ENCODE results near the gene FGB. TPM values are rescaled to one million over a fixed set of nuclear protein-coding genes. Genes with fewer than 3 reads are reported as not detected.
A peak's percentile ranks its signal among the peaks of the same experiment; 100 is the strongest.
"Not testable (repeated sequence)": the region's sequence is repeated elsewhere in the genome, so short reads cannot be mapped to it uniquely, and the experiment has no call there.

The FGB gene
- total RNA-seq, 1 experiment from 2014 or later = 29.4 TPM

DNA sequence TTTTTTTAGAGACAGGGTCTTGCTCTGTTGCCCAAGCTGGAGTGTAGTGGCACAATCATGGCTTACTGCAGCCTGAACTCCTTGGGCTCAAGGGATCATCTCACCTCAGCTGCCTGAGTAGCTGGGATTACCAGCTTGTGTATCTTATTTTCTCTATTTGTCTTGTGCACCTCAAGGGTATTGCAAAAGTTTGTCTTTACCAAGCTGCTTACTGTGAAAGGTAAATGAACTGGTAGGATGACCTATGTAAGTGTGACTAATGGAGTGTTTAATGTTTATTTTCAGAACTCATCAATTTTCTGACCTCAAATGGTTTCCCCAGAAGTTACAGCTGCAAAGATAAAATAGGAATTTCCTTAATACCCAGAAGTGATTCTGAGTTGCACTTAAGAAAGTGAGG is 33.0 kb downstream of the FGB start:
- BruUV-seq (replicated peaks) = no TSS peak
- H3K27me3 ChIP-seq (replicated peaks; ENCODE audit: control insufficient read depth, insufficient read depth, low read length) = no peaks in the 10 kb centered on the region
- no peaks in the 10 kb centered on the region for H3K36me3 ChIP-seq (ENCODE audit: control insufficient read depth, insufficient read depth, low read length)
- H3K9me3 Mint-ChIP-seq (ENCODE audit: unreplicated experiment) = peaks cover 11% of the 10 kb centered on the region
- CTCF ChIA-PET = interaction anchor here (1.1 to 2.7 kb wide), 3 partner anchors 22 to 179 kb away, joined by 3 to 33 read pairs (median 16); no protein-coding TSS in a partner anchor
- no peaks in the 10 kb centered on the region for H3K27me3 Mint-ChIP-seq (ENCODE audit: insufficient read depth, unreplicated experiment)
- no peak overlapping the region for H3K4me3 Mint-ChIP-seq (ENCODE audit: unreplicated experiment)
- TF ChIP-seq, protein P1, sequence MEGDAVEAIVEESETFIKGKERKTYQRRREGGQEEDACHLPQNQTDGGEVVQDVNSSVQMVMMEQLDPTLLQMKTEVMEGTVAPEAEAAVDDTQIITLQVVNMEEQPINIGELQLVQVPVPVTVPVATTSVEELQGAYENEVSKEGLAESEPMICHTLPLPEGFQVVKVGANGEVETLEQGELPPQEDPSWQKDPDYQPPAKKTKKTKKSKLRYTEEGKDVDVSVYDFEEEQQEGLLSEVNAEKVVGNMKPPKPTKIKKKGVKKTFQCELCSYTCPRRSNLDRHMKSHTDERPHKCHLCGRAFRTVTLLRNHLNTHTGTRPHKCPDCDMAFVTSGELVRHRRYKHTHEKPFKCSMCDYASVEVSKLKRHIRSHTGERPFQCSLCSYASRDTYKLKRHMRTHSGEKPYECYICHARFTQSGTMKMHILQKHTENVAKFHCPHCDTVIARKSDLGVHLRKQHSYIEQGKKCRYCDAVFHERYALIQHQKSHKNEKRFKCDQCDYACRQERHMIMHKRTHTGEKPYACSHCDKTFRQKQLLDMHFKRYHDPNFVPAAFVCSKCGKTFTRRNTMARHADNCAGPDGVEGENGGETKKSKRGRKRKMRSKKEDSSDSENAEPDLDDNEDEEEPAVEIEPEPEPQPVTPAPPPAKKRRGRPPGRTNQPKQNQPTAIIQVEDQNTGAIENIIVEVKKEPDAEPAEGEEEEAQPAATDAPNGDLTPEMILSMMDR (IDR thresholded peaks at IDR 0.05; ENCODE audit: insufficient read depth in 1 of 2, low read depth in 1 of 2, low read length in 1 of 2, severe bottlenecking in 1 of 2, unreplicated experiment in 1 of 2) = no peak
- peaks cover 57% of the 10 kb centered on the region for H3K4me1 Mint-ChIP-seq (ENCODE audit: low read depth, unreplicated experiment)
- DNase-seq = peak; percentile 70 to 79
- H3K4me1 ChIP-seq = peaks cover 45% of the 10 kb centered on the region
- POLR2A ChIA-PET = interaction anchor here (1.1 kb wide), 1 partner anchor 22 kb away, joined by 3 read pairs; no protein-coding TSS in a partner anchor
- H3K27ac Mint-ChIP-seq (ENCODE audit: unreplicated experiment) = no peak overlapping the region
- no peaks in the 10 kb centered on the region for H3K9me3 ChIP-seq
- intact Hi-C loops (cut with micrococcal nuclease; ENCODE audit: unreplicated experiment) = no loop called here
- no peaks in the 10 kb centered on the region for H3K36me3 Mint-ChIP-seq (ENCODE audit: insufficient read depth, unreplicated experiment)
- no peak overlapping the region for H3K4me3 ChIP-seq (ENCODE audit: low read depth, low read length)

DNA sequence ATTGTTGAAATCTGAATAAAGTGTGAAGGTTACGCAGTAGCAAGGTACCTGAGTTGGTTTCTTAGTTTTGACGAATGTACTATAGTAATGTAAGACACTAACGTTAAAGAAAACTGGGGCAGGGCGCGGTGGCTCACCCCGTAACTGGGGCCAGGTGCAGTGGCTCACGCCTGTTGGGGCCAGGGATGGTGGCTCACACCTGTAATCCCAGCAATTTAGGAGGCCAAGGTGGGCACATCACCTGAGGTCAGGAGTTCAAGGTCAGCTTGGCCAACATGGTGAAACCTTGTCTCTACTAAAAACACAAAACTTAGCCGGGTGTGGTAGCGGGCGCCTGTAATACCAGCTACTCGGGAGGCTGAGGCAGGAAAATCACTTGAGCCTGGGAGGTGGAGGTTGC is 34.5 kb downstream of the FGB start:
- H3K36me3 ChIP-seq (ENCODE audit: control insufficient read depth, insufficient read depth, low read length); intact Hi-C loops (cut with micrococcal nuclease; ENCODE audit: unreplicated experiment); DNase-seq; H3K4me3 ChIP-seq (ENCODE audit: low read depth, low read length); BruUV-seq (replicated peaks); H3K9me3 ChIP-seq; H3K36me3 Mint-ChIP-seq (ENCODE audit: insufficient read depth, unreplicated experiment); H3K27me3 Mint-ChIP-seq (ENCODE audit: insufficient read depth, unreplicated experiment); H3K27me3 ChIP-seq (replicated peaks; ENCODE audit: control insufficient read depth, insufficient read depth, low read length): not testable (repeated sequence)
- H3K4me1 ChIP-seq = peaks cover 39% of the 10 kb centered on the region
- ChIA-PET CTCF (interaction anchor here (1.0 to 2.0 kb wide), 3 partner anchors 21 to 46 kb away, joined by 3 to 21 read pairs (median 7); no protein-coding TSS in a partner anchor), POLR2A (interaction anchor here (0.7 kb wide), 1 partner anchor 21 kb away, joined by 3 read pairs; no protein-coding TSS in a partner anchor)
- H3K9me3 Mint-ChIP-seq (ENCODE audit: unreplicated experiment) = peaks cover 11% of the 10 kb centered on the region
- peak overlapping the region; percentile 14 for H3K27ac Mint-ChIP-seq (ENCODE audit: unreplicated experiment)
- peak overlapping the region; percentile 12 for H3K4me3 Mint-ChIP-seq (ENCODE audit: unreplicated experiment)
- peaks cover 55% of the 10 kb centered on the region for H3K4me1 Mint-ChIP-seq (ENCODE audit: low read depth, unreplicated experiment)

DNA sequence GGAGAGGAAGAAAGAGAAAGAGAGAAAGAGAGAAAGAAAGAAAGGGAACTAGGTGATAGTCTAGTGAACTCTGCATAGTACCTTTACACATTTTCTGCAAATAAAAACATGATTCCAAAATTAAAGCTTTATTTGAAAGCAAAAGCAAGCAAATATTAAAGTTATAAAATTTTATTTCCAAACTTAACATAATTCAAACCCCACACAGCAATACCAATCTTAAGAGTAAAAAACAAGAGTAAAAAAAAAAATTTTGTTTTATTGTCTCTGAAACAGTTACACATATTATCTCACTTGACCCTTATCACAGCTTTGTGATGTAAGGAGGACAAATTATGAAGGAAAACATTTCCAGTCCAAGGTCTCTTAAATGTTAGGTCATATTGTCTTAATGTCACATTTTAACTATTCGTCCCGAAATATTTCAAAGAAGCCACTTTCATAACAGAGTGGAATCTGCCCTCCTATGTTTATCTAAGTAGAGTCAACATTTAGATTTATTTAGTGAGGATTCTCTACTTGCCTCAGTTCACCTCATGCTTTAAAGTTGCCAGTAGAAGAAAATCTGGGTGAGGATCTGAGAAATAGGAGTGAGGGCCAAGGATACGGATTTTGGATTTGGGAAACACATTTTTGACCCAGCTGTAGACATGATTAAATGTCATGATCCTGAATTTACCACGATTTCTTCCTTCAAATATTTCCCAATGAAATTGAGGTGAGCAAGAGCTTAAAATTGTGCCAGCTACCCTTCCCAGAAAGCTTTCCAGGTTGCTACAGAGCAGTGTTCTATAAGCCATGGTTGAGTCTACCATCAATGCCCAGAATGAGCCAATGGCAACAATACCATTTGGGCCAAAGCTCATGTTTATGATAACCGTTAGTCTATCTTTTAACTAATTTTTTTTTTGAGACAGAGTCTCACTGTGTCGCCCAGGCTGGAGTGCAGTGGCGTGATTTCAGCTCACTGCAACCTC is 35.3 kb downstream of the FGB start:
- TF ChIP-seq, protein P1 (IDR thresholded peaks at IDR 0.05; ENCODE audit: insufficient read depth in 1 of 2, low read depth in 1 of 2, low read length in 1 of 2, severe bottlenecking in 1 of 2, unreplicated experiment in 1 of 2) = no peak
- H3K9me3 Mint-ChIP-seq (ENCODE audit: unreplicated experiment) = peaks cover 11% of the 10 kb centered on the region
- DNase-seq = peak in 1 of 2 experiments; percentile 33
- no peaks in the 10 kb centered on the region for H3K36me3 Mint-ChIP-seq (ENCODE audit: insufficient read depth, unreplicated experiment)
- H3K9me3 ChIP-seq = no peaks in the 10 kb centered on the region
- H3K27ac Mint-ChIP-seq (ENCODE audit: unreplicated experiment) = peak overlapping the region; percentile 14
- POLR2A ChIA-PET = interaction anchor here (0.7 kb wide), 1 partner anchor 21 kb away, joined by 3 read pairs; no protein-coding TSS in a partner anchor
- H3K4me3 Mint-ChIP-seq (ENCODE audit: unreplicated experiment) = peak overlapping the region; percentile 12
- H3K27me3 ChIP-seq (replicated peaks; ENCODE audit: control insufficient read depth, insufficient read depth, low read length) = no peaks in the 10 kb centered on the region
- H3K4me3 ChIP-seq (ENCODE audit: low read depth, low read length) = no peak overlapping the region
- H3K4me1 Mint-ChIP-seq (ENCODE audit: low read depth, unreplicated experiment) = peaks cover 60% of the 10 kb centered on the region
- no TSS peak for BruUV-seq (replicated peaks)
- H3K36me3 ChIP-seq (ENCODE audit: control insufficient read depth, insufficient read depth, low read length) = no peaks in the 10 kb centered on the region
- peaks cover 39% of the 10 kb centered on the region for H3K4me1 ChIP-seq
- no peaks in the 10 kb centered on the region for H3K27me3 Mint-ChIP-seq (ENCODE audit: insufficient read depth, unreplicated experiment)
- CTCF ChIA-PET = interaction anchor here (1.0 to 2.0 kb wide), 3 partner anchors 20 to 46 kb away, joined by 3 to 21 read pairs (median 7); no protein-coding TSS in a partner anchor
- intact Hi-C loops (cut with micrococcal nuclease; ENCODE audit: unreplicated experiment) = loop anchor here (1.0 kb wide), 4 partner anchors 8 to 38 kb away; partner anchors contain the start of gene FGA

All from Caco-2 (cell line).